ENCODE results near the gene VIPR2.

The VIPR2 gene

GRCh38 chr7:159065852-159066480 lies 78.7 kb downstream of the VIPR2 start:
- TF ChIP-seq CTCF (IDR thresholded peaks at IDR 0.05) = no peak

- no peak for TF ChIP-seq CTCF (IDR thresholded peaks at IDR 0.05)
These were observed 79.7 kb downstream of the VIPR2 start for GRCh38 chr7:159064816-159065510.

- no peak for TF ChIP-seq CTCF (IDR thresholded peaks at IDR 0.05)
These were observed 80.4 kb downstream of the VIPR2 start for GRCh38 chr7:159064121-159064815.

- no peak for TF ChIP-seq CTCF (IDR thresholded peaks at IDR 0.05)
These were observed 81.4 kb downstream of the VIPR2 start for GRCh38 chr7:159063046-159063840.

GRCh38 chr7:159062569-159062968 lies 82.1 kb downstream of the VIPR2 start:
- no peak for TF ChIP-seq CTCF (IDR thresholded peaks at IDR 0.05)

- no peak for TF ChIP-seq CTCF (IDR thresholded peaks at IDR 0.05)
These were observed 82.9 kb downstream of the VIPR2 start for GRCh38 chr7:159061674-159062212.

GRCh38 chr7:159061209-159061608 lies 83.5 kb downstream of the VIPR2 start:
- TF ChIP-seq CTCF (IDR thresholded peaks at IDR 0.05) = no peak

Data from LNCAP (cell line).